DND-41 (cell line): ENCODE data around the gene APBB1IP.
A peak's percentile ranks its signal among the peaks of the same experiment; 100 is the strongest.
"Not testable (repeated sequence)": the region's sequence is repeated elsewhere in the genome, so short reads cannot be mapped to it uniquely, and the experiment has no call there.

ENCODE experiments used
- ATAC-seq: fragments of 200-7000 bp; cut with Tn5 transposase; 3 replicates; pipeline ENCODE4 v1.9.1; 2021; ENCODE audit warnings: low read depth; ENCODE audit not compliant: insufficient read depth
- DNase-seq: peaks from one replicate; pipeline ENCODE4 v3.0.0-alpha.2; 2020
- H2AFZ ChIP-seq: 2 replicates; pipeline ENCODE4 v1.6.0; 2012; ENCODE audit warnings: low read depth, low read length
- H3K27ac ChIP-seq: 2 replicates; pipeline ENCODE4 v1.5.1; 2012; ENCODE audit warnings: low read length, inconsistent platforms
- H3K27me3 ChIP-seq: fragments of 200-600 bp; sonication (generic); 2 replicates; pipeline ENCODE4 v1.6.0; 2012; ENCODE audit warnings: low read length, mild to moderate bottlenecking, inconsistent platforms; ENCODE audit not compliant: insufficient read depth, poor library complexity
- H3K36me3 ChIP-seq: 2 replicates; pipeline ENCODE4 v1.5.1; 2012; ENCODE audit warnings: low read length, inconsistent platforms; ENCODE audit not compliant: insufficient read depth
- H3K4me1 ChIP-seq: 2 replicates; pipeline ENCODE4 v1.5.1; 2012; ENCODE audit warnings: mild to moderate bottlenecking, low read length; ENCODE audit not compliant: insufficient read depth
- H3K4me2 ChIP-seq: 2 replicates; pipeline ENCODE4 v1.6.0; 2012; ENCODE audit warnings: mild to moderate bottlenecking, moderate library complexity, low read length, inconsistent platforms; ENCODE audit not compliant: insufficient read depth
- H3K4me3 ChIP-seq, 2 experiments: fragments of 200-600 bp in 1 of 2; shearing (Covaris generic) in 1 of 2; 2 replicates each; pipeline ENCODE4 v1.5.1; 2012 to 2016; ENCODE audit warnings: inconsistent platforms in 2 of 2, low read length in 2 of 2, mild to moderate bottlenecking in 2 of 2, low read depth in 1 of 2, moderate library complexity in 1 of 2
- H3K79me2 ChIP-seq: 2 replicates; pipeline ENCODE4 v1.6.0; 2012; ENCODE audit warnings: low read length, inconsistent platforms; ENCODE audit not compliant: insufficient read depth
- H3K9ac ChIP-seq: 2 replicates; pipeline ENCODE4 v1.6.0; 2012; ENCODE audit warnings: low read depth, mild to moderate bottlenecking, inconsistent platforms, low read length, moderate library complexity
- H3K9me3 ChIP-seq: 2 replicates; pipeline ENCODE4 v1.5.1; 2012; ENCODE audit warnings: low read length, moderate library complexity, mild to moderate bottlenecking, inconsistent platforms; ENCODE audit not compliant: insufficient read depth, severe bottlenecking
- H4K20me1 ChIP-seq: 2 replicates; pipeline ENCODE4 v1.6.0; 2012; ENCODE audit warnings: low read length; ENCODE audit not compliant: insufficient read depth
- CTCF ChIP-seq: IDR thresholded peaks from 2 replicates; pipeline ENCODE4 v1.5.1; 2012; ENCODE audit warnings: borderline replicate concordance, low read length, moderate library complexity, mild to moderate bottlenecking; ENCODE audit not compliant: poor library complexity, severe bottlenecking; ENCODE audit errors: extremely low read depth
- EZH2 ChIP-seq: IDR thresholded peaks from 3 replicates; pipeline ENCODE4 v1.6.1; 2012; ENCODE audit warnings: borderline replicate concordance, low read depth, mild to moderate bottlenecking, moderate library complexity, low read length, inconsistent platforms; ENCODE audit not compliant: severe bottlenecking

APBB1IP gene

GRCh38 chr10:26494018-26494417 is 55.9 kb downstream of the APBB1IP start:
- Histone ChIP-seq H3K36me3 (peaks cover 90% of the 10 kb centered on the region), H3K27ac (no peak overlapping the region), H3K9me3 (no peaks in the 10 kb centered on the region), H3K27me3 (no peaks in the 10 kb centered on the region), H3K4me1 (no peaks in the 10 kb centered on the region), H3K79me2 (peaks cover 47% of the 10 kb centered on the region), H2AFZ (no peak overlapping the region), H3K4me2 (no peak overlapping the region), H4K20me1 (no peaks in the 10 kb centered on the region; the same call in 1 of the 2 replicates), H3K9ac (no peak overlapping the region), H3K4me3 (no peak overlapping the region)
- no peak for TF ChIP-seq EZH2
- TF ChIP-seq CTCF, result no peak
- ATAC-seq (no peak), DNase-seq (no peak)

GRCh38 chr10:26499426-26499825 is 61.3 kb downstream of the APBB1IP start:
- Histone ChIP-seq H3K4me1 (no peaks in the 10 kb centered on the region), H3K79me2 (peaks cover 11% of the 10 kb centered on the region; the same call in 1 of the 2 replicates), H3K4me2 (no peak overlapping the region), H3K9ac (no peak overlapping the region), H3K27ac (no peak overlapping the region), H3K27me3 (no peaks in the 10 kb centered on the region), H2AFZ (no peak overlapping the region), H3K4me3 (no peak overlapping the region), H4K20me1 (no peaks in the 10 kb centered on the region; the same call in 1 of the 2 replicates), H3K9me3 (no peaks in the 10 kb centered on the region), H3K36me3 (peaks cover 93% of the 10 kb centered on the region)
- TF ChIP-seq CTCF, result no peak
- no peak for TF ChIP-seq EZH2
- DNase-seq (no peak), ATAC-seq (no peak)

- Histone ChIP-seq H3K27ac (no peak overlapping the region), H3K27me3 (no peaks in the 10 kb centered on the region), H3K9me3 (no peaks in the 10 kb centered on the region), H2AFZ (no peak overlapping the region), H3K79me2 (no peaks in the 10 kb centered on the region), H3K4me2 (no peak overlapping the region), H3K4me1 (no peaks in the 10 kb centered on the region), H3K9ac (no peak overlapping the region), H3K36me3 (peaks cover 95% of the 10 kb centered on the region), H3K4me3 (no peak overlapping the region), H4K20me1 (no peaks in the 10 kb centered on the region; the same call in 1 of the 2 replicates)
- ATAC-seq (no peak), DNase-seq (no peak)
- no peak for TF ChIP-seq CTCF
- no peak for TF ChIP-seq EZH2
These were observed 64.8 kb downstream of the APBB1IP start for GRCh38 chr10:26502986-26503385.

GRCh38 chr10:26503911-26504310 is 65.8 kb downstream of the APBB1IP start:
- DNase-seq (peak; percentile 34), ATAC-seq (peak; percentile 61)
- Histone ChIP-seq H3K4me2 (no peak overlapping the region), H2AFZ (no peak overlapping the region), H4K20me1 (no peaks in the 10 kb centered on the region; the same call in 1 of the 2 replicates), H3K4me3 (no peak overlapping the region), H3K79me2 (no peaks in the 10 kb centered on the region), H3K9ac (no peak overlapping the region), H3K36me3 (peaks cover 92% of the 10 kb centered on the region), H3K9me3 (no peaks in the 10 kb centered on the region), H3K27me3 (no peaks in the 10 kb centered on the region), H3K4me1 (no peaks in the 10 kb centered on the region), H3K27ac (no peak overlapping the region)
- TF ChIP-seq CTCF (peak; percentile 55), EZH2 (no peak)

- not testable (repeated sequence) for H3K4me2 ChIP-seq, ATAC-seq, H3K9me3 ChIP-seq, H3K4me1 ChIP-seq, H4K20me1 ChIP-seq, H3K4me3 ChIP-seq, H3K27ac ChIP-seq, H2AFZ ChIP-seq, H3K27me3 ChIP-seq, H3K79me2 ChIP-seq, DNase-seq, H3K9ac ChIP-seq
- peaks cover 92% of the 10 kb centered on the region for H3K36me3 ChIP-seq
These were observed 66.3 kb downstream of the APBB1IP start for GRCh38 chr10:26504429-26504828.
